Activated B cell treated with CpG ODN at 0.5 μM for 24 hours (primary cell): ENCODE results near the gene IGLL5. TPM values are rescaled to one million over a fixed set of nuclear protein-coding genes. Genes with fewer than 3 reads are reported as not detected.
A peak's percentile ranks its signal among the peaks of the same experiment; 100 is the strongest.

ENCODE experiments used
- ATAC-seq: fragments of 200-7000 bp; cut with Tn5 transposase; one replicate; pipeline ENCODE4 v1.10.0; 2021; ENCODE audit warnings: low read depth, mild to moderate bottlenecking, moderate library complexity
- CTCF ChIA-PET: fragments of 350-600 bp; sonication (Branson Sonifier 250); formaldehyde crosslinking; loops from one replicate; lab custom pipeline; 2021; ENCODE audit warnings: antibody characterized with exemption; lab: Charles Lee
- POLR2A ChIA-PET: fragments of 350-600 bp; sonication (Branson Sonifier 250); formaldehyde crosslinking; loops from one replicate; lab custom pipeline; 2021; ENCODE audit warnings: antibody characterized with exemption; lab: Charles Lee
- DNase-seq: peaks from one replicate; pipeline ENCODE4 v3.0.0; 2022
- H3K27ac Mint-ChIP-seq: one replicate; pipeline ENCODE4 v1.8.0; 2020; ENCODE audit warnings: mixed read lengths
- H3K27me3 Mint-ChIP-seq: one replicate; pipeline ENCODE4 v1.8.0; 2021; ENCODE audit warnings: mixed read lengths
- H3K36me3 Mint-ChIP-seq: one replicate; pipeline ENCODE4 v1.8.0; 2021; ENCODE audit warnings: low read depth, mixed read lengths
- H3K4me1 Mint-ChIP-seq: one replicate; pipeline ENCODE4 v1.8.0; 2021; ENCODE audit warnings: mixed read lengths
- H3K4me3 Mint-ChIP-seq: one replicate; pipeline ENCODE4 v1.8.0; 2020; ENCODE audit warnings: mild to moderate bottlenecking, mixed read lengths
- H3K9me3 Mint-ChIP-seq: one replicate; pipeline ENCODE4 v1.8.0; 2020; ENCODE audit warnings: mixed read lengths
- intact Hi-C: fragments of 100-400 bp; cut with micrococcal nuclease; formaldehyde crosslinking; loops from one replicate; pipeline ENCODE4 v1.15.1; 2024
- total RNA-seq: library from RNA; stranded (reverse); gene quantifications from 2 replicates; pipeline ENCODE4 v1.2.3, GENCODE V29; 2022
- TF ChIP-seq, protein P1 (sequence below): fragments of 200-600 bp; IDR thresholded peaks from one replicate; pipeline ENCODE4 v1.8.0; 2022; ENCODE audit warnings: antibody characterized with exemption, mild to moderate bottlenecking

The IGLL5 gene
- total RNA-seq, 1 donor from 2014 or later = 189 TPM

- DNase-seq = no peak
- Mint-ChIP-seq H3K4me3 (no peak overlapping the region), H3K27me3 (peaks cover 7% of the 10 kb centered on the region), H3K4me1 (peaks cover 21% of the 10 kb centered on the region), H3K36me3 (no peaks in the 10 kb centered on the region), H3K27ac (no peak overlapping the region), H3K9me3 (no peaks in the 10 kb centered on the region)
- ChIA-PET POLR2A (no interaction called here), CTCF (interaction anchor here (1.2 to 1.4 kb wide), 2 partner anchors 112 to 115 kb away, joined by 3 to 9 read pairs; no protein-coding TSS in a partner anchor)
- intact Hi-C loops = no loop called here
- no peak for ATAC-seq
- TF ChIP-seq, protein P1, sequence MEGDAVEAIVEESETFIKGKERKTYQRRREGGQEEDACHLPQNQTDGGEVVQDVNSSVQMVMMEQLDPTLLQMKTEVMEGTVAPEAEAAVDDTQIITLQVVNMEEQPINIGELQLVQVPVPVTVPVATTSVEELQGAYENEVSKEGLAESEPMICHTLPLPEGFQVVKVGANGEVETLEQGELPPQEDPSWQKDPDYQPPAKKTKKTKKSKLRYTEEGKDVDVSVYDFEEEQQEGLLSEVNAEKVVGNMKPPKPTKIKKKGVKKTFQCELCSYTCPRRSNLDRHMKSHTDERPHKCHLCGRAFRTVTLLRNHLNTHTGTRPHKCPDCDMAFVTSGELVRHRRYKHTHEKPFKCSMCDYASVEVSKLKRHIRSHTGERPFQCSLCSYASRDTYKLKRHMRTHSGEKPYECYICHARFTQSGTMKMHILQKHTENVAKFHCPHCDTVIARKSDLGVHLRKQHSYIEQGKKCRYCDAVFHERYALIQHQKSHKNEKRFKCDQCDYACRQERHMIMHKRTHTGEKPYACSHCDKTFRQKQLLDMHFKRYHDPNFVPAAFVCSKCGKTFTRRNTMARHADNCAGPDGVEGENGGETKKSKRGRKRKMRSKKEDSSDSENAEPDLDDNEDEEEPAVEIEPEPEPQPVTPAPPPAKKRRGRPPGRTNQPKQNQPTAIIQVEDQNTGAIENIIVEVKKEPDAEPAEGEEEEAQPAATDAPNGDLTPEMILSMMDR = no peak
Observed at GRCh38 chr22:22841598-22841997, 46.0 kb upstream of the IGLL5 start.

GRCh38 chr22:22842085-22842484 is 45.5 kb upstream of the IGLL5 start:
- H3K27me3 Mint-ChIP-seq = peaks cover 5% of the 10 kb centered on the region
- no peak overlapping the region for H3K27ac Mint-ChIP-seq
- POLR2A ChIA-PET = no interaction called here
- DNase-seq = no peak
- CTCF ChIA-PET = interaction anchor here (1.2 to 1.4 kb wide), 3 partner anchors 111 to 118 kb away, joined by 3 to 9 read pairs (median 4); no protein-coding TSS in a partner anchor
- H3K4me3 Mint-ChIP-seq = no peak overlapping the region
- peaks cover 23% of the 10 kb centered on the region for H3K4me1 Mint-ChIP-seq
- ATAC-seq = no peak
- TF ChIP-seq, protein P1 = no peak
- intact Hi-C loops = no loop called here
- H3K36me3 Mint-ChIP-seq = no peaks in the 10 kb centered on the region
- no peaks in the 10 kb centered on the region for H3K9me3 Mint-ChIP-seq

DNA sequence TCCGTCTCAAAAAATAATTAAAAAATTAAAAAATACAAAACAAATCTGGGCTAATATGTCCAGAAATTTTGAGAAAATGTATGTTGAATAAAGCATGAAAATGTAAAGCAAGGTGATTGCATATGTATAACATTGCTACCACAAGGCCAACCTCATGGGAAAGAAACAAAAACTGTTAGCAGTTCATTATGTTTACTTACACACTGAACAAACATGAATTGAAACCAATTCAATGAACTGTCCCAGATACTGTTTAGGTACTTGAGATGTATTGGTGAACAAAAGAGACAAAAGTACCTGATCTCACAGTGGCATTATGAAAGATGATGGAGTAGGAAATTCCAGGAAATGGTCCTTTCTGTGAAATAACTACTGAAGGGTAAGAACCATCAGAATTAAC is 43.8 kb upstream of the IGLL5 start:
- TF ChIP-seq, protein P1 = no peak
- ATAC-seq (no peak), DNase-seq (no peak)
- Mint-ChIP-seq H3K9me3 (no peaks in the 10 kb centered on the region), H3K27me3 (peaks cover 3% of the 10 kb centered on the region), H3K4me1 (peaks cover 27% of the 10 kb centered on the region), H3K4me3 (no peak overlapping the region), H3K36me3 (no peaks in the 10 kb centered on the region), H3K27ac (no peak overlapping the region)
- POLR2A ChIA-PET = no interaction called here
- CTCF ChIA-PET = no interaction called here
- intact Hi-C loops = no loop called here

GRCh38 chr22:22847241-22847640 is 40.4 kb upstream of the IGLL5 start:
- Mint-ChIP-seq H3K4me3 (no peak overlapping the region), H3K27ac (no peak overlapping the region), H3K27me3 (peaks cover 9% of the 10 kb centered on the region), H3K36me3 (no peaks in the 10 kb centered on the region), H3K9me3 (no peaks in the 10 kb centered on the region), H3K4me1 (peaks cover 39% of the 10 kb centered on the region)
- TF ChIP-seq, protein P1 = no peak
- intact Hi-C loops = no loop called here
- ChIA-PET POLR2A (interaction anchor here (4.9 kb wide), 1 partner anchor 35 kb away, joined by 68 read pairs; no protein-coding TSS in a partner anchor), CTCF (interaction anchor here (1.1 to 6.3 kb wide), 11 partner anchors 8 to 109 kb away, joined by 5 to 182 read pairs (median 13); no protein-coding TSS in a partner anchor)
- ATAC-seq (no peak), DNase-seq (no peak)

- Mint-ChIP-seq H3K9me3 (no peaks in the 10 kb centered on the region), H3K27ac (no peak overlapping the region), H3K36me3 (no peaks in the 10 kb centered on the region), H3K4me3 (no peak overlapping the region), H3K27me3 (peaks cover 10% of the 10 kb centered on the region), H3K4me1 (peaks cover 39% of the 10 kb centered on the region)
- DNase-seq (peak; percentile 62), ATAC-seq (peak; percentile 67)
- POLR2A ChIA-PET = interaction anchor here (0.9 to 4.9 kb wide), 5 partner anchors 34 to 107 kb away, joined by 3 to 68 read pairs (median 9); no protein-coding TSS in a partner anchor
- TF ChIP-seq, protein P1 = peak; percentile 79
- CTCF ChIA-PET = interaction anchor here (0.8 to 6.3 kb wide), 21 partner anchors 9 to 261 kb away, joined by 3 to 182 read pairs (median 7); no protein-coding TSS in a partner anchor
- intact Hi-C loops = loop anchor here (1.0 kb wide), 4 partner anchors 36 to 108 kb away; no protein-coding TSS in a partner anchor
Observed at GRCh38 chr22:22848364-22848866, 39.2 kb upstream of the IGLL5 start.
